HG03175 (cell line): ENCODE measurements around the gene INSL3.
"Not testable (repeated sequence)": the region's sequence is repeated elsewhere in the genome, so short reads cannot be mapped to it uniquely, and the experiment has no call there.

Experiments used
- ATAC-seq: cut with Tn5 transposase; IDR thresholded peaks from one replicate; pipeline ENCODE4 v1.9.1; 2021; ENCODE audit warnings: mild to moderate bottlenecking, moderate library complexity; ENCODE audit not compliant: unreplicated experiment

The INSL3 gene

DNA sequence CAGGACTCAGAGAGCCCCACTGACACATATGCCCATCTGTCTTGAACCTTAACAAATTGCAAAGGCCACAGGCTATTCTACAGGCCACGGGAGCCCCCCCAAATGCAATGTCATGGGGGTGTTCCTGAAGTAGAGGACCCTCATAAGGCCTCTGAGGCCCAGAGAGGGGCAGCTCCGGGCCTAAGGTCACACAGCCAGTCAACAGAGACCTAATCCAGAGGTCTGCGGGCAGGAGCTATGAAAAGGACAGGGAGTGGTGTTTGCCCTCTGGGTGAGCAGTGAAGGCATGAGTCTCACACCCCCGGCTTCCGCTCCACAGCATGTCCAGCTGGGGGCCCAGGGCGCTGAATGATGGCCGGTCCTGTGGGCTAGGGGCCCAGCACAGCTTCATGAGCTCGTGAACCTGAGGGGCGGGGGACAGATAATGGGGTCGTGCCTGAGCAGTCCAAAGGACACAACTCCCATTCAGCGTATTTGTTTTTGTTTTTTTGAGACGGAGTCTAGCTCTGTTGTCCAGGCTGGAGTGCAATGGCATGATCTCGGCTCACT, 5.3 kb upstream of the INSL3 start:
- no peak for ATAC-seq

DNA sequence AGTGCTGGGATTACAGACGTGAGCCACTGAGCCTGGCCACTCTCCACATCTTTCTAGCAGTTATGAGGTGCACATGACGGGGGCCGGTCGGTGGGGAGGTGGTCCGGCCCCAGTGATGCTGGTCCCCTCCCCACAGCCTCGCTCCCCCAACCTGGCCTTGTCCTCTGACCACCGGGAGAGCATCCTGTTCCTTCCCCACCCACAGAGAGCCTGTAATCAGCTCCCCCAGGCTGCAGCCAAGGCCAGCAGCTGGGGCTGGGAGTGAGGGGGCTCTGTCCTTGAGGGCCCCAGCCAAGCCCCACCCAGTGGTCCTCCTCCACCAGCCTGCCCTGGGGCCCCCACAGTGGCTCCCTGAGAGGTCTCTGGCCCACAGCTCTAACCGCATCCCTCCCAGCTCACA, 3.0 kb upstream of the INSL3 start:
- no peak for ATAC-seq

DNA sequence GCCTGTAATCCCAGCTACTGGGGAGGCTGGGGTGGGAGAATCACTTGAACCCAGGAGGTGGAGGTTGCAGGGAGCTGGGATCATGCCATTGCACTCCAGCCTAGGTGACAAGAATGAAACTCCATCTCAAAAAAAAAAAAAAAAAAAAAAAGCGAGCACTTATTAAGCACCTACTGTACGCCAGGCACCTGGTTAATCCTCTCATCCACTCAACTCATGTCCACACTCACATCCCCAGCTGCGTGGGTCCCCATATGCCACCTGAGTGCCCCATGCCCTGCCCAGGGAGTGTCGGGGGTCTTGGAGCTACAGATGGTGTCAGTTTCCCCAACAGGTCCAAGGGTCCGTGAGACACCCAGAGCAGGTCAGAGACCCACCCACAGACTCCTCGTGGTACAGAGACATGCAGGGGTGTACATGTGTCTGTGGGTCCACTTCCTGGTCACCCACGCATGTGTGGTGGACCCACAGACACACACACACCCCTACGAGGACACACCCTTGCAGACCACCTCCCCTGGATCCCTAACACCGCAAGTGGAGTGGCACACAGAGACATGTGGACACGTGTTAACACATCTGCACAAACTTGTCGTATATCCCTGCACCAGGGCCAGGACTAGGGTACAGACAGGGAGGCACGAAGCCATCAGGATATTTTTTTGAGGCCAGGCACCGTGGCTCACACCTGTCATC, 3.5 kb downstream of the INSL3 start:
- no peak for ATAC-seq

DNA sequence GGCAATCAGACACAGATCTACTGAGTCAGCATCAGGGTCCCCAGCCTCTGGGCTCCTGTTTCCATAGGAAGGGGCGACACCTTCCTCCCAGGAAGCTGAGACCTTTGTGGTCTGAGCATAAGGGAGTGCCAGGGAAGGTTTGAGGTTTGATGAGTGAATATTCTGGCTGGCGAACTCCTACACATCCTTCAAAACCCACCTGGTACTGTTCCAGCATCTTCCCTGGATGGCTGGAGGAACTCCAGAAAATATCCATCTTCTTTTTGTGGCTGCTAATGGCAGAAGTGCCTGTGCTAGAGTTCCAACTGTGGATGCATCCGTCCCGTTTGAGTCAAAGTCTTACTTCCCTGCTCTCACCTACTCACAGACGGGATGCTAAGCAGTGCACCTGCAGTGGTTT, 9.2 kb downstream of the INSL3 start:
- ATAC-seq = no peak

DNA sequence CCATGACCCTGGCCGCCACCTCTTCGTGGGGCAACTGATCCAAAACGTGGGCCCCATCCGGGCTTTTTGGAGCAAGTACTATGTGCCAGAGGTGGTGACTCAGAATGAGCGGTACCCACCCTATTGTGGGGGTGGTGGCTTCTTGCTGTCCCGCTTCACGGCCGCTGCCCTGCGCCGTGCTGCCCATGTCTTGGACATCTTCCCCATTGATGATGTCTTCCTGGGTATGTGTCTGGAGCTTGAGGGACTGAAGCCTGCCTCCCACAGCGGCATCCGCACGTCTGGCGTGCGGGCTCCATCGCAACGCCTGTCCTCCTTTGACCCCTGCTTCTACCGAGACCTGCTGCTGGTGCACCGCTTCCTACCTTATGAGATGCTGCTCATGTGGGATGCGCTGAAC, 9.6 kb downstream of the INSL3 start:
- no peak for ATAC-seq

DNA sequence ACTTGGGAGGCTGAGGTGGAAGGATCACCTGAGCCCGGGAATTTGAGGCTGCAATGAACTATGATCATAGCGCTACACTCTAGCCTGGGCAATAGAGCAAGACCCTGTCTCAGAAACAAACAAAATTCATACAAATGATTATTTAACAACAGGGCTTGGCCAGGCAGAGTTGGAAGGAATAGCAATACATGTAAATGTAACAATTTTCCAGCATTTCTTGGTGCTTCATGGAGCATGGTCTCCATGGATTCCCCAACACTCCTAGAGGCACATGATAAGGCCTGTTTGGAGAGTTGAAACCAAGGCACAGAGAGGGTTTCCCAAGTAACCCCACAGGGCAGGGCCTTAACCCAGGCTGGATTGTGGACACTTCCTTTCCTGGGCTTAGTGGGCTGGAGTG, 10.2 kb downstream of the INSL3 start:
- no peak for ATAC-seq

DNA sequence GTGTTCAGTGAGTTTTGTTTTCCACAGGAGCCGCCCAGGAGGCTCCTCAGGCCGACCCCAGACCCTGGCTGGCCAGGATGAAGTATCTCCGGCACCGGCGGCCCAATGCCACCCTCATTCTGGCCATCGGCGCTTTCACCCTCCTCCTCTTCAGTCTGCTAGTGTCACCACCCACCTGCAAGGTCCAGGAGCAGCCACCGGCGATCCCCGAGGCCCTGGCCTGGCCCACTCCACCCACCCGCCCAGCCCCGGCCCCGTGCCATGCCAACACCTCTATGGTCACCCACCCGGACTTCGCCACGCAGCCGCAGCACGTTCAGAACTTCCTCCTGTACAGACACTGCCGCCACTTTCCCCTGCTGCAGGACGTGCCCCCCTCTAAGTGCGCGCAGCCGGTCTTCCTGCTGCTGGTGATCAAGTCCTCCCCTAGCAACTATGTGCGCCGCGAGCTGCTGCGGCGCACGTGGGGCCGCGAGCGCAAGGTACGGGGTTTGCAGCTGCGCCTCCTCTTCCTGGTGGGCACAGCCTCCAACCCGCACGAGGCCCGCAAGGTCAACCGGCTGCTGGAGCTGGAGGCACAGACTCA, 13.5 kb downstream of the INSL3 start:
- ATAC-seq = no peak

DNA sequence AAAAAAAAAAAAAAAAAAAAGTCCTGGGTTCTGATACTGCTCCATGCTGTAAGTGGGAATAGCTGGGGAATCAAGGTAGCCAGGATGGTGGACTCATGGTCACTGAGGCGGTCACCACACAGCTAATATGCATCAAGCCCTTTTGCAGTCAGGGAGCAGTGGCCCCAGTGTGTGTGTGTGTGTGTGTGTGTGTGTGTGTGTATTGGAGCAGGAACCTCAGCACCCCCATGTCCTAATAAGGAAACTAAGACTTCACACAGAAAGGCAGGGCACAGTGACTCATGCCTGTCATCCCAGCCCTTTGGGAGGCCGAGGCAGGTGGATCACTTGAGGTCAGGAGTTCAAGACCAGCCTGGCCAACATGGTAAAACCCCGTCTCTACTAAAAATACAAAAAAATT, 14.4 kb downstream of the INSL3 start:
- no peak for ATAC-seq

DNA sequence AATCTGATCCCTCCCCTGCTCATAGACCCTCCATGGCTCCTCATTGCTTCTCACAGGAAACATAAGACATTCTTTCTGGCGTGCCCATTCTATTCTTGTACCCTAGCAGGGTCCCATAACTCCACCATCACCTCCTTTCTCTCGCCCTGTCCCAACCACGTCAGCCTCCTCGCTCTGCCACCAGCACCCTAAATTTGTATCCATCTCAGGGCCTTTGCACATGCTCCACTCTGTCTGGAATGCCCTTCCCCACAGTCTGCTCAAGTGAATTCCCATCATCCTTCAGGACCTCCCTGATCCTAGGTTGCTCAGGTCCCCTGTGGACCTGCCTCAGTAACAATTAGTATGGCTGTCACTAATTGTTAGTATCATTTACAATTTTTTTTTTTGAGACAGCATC, 15.9 kb downstream of the INSL3 start:
- ATAC-seq = no peak

DNA sequence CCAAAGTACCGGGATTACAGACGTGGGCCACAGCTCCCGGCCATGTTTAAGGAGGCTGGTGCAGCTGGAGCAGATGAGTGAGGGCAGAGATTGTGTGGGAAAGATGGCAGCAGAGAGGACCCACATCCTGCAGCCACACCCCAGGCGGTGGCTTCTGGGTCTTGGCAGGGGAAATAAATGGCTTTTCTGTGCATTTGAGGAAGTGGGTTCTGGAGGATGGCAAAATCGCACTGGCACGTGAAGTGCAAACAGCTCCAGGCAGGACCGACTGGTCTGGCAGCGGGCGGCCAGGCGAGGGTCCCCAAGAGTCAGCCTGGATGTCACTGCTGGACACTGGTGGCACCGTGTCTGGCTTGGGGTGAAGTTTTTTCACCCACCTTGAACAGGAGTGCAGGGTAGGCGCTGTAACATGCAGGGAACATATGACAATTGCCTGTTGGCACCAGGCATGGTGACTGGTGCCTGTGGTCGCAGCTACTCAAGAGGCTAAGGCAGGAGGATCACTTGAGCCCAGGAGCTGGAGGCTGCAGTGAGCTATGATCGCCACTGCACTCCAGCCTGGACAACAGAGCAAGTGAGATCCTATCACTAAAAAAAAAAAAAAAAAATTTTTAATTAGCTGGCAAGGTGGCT, 17.9 kb downstream of the INSL3 start:
- ATAC-seq = no peak

DNA sequence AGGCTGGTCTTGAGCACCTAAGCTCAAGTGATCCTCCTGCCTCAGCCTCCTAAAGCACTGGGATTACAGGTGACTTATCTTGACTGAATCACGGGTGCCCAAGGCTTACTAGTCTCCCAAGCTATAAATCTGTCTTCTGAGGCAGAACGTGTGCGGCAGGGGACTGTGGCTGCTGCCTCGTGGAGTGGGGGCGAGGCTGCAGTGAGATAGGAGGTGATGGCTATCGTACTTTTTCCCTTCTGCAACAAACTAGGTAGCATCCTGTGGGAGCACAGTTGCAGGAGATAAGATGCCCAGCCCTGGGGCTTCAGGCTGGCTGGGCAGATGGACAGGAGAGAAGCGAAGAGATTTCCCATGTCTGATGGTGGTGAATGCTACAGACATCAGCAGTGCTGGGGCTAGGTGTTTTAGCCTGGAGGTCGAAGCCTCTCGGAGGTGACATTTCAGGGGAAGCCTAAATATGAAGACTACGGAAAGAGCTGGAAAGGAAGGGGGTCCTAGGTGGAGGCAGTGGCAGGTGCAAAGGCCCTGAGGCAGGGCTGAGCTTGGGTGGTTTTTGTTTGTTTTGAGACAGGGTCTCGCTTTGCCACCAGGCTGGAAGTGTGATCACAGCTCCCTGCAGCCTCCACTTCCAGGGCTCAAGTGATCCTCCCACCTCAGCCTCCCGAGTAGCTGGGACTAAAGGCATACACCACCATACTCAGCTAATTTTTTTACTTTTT, 19.0 kb downstream of the INSL3 start:
- no peak for ATAC-seq

DNA sequence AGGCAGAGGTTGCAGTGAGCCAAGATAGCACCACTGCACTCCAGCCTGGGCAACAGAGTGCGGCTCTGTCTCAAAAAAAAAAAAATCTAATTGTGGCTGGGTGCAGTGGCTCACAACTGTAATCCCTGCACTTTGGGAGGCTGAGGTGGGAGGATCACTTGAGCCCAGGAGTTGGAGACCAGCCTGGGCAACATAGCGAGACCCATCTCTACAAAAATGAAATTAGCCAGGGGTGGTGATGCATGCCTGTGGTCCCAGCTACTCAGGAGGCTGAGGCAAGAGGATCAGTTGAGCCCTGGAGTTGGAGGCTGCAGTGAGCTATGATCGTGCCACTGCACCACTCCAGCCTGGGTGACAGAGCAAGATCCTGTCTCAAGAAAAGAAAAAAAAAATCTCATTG, 22.7 kb downstream of the INSL3 start:
- ATAC-seq = not testable (repeated sequence)

DNA sequence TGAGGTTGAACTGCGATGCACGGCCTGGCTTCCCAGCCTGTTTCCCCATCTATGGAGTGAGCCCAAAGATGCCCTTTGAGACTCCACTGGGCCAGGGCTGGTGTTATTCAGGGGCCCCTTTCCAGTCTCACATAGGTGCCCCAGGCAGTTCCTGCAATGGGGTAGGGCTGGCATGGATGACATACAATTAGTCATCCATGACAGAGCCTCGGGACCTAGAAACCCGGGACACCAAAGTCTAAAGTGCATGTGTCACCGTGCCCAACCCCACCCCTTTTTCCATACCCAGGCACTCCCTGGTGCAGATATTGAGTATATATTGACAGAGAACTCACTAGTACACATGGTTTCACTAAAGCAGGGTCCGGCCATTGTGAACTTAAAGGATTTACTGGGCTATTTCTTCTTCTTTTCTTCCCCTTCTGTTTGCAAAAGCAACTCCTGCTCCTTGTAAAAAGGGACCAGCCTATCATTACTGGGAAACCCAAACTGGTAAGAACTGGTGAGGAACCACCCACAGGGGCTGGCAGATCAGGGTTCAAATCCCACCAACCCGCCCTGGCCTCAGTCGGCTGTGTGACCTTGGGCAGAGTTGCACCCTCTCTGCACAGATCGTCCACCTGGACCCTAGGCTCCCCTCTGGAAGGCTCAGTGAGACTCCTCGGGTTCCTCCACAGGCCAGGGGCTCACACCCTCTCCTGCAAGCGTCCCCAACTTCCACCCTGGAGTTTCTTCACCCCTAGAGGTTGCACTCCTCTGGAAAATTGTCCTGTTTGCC, 23.7 kb downstream of the INSL3 start:
- ATAC-seq = no peak

DNA sequence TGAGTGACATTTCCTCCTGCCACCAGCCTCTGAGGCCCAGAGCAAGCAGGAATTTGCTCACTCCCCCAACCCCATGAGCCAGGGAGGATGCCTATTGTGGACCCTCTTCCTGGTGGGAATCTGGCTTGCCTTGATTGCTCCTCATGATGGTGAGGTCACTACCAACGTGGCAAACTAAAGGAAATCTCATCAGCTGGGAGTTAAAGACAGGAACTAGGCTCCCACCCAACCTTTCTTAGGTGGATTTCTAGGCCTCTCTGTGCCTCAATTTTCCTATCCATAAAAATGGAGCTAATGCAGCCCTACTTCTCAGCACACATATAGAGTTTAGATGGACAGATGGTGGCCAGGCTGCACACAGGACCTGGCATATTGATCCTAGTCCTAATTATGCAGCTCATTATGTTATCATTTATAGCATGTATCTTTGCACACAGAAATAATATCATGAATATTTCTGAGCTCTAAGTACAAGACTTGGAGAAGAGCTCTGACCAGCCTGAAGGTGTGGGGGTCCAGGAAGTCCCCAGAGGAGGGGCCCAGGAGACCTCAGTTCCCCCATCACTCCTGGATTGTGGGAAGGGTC, 24.4 kb downstream of the INSL3 start:
- ATAC-seq = no peak

DNA sequence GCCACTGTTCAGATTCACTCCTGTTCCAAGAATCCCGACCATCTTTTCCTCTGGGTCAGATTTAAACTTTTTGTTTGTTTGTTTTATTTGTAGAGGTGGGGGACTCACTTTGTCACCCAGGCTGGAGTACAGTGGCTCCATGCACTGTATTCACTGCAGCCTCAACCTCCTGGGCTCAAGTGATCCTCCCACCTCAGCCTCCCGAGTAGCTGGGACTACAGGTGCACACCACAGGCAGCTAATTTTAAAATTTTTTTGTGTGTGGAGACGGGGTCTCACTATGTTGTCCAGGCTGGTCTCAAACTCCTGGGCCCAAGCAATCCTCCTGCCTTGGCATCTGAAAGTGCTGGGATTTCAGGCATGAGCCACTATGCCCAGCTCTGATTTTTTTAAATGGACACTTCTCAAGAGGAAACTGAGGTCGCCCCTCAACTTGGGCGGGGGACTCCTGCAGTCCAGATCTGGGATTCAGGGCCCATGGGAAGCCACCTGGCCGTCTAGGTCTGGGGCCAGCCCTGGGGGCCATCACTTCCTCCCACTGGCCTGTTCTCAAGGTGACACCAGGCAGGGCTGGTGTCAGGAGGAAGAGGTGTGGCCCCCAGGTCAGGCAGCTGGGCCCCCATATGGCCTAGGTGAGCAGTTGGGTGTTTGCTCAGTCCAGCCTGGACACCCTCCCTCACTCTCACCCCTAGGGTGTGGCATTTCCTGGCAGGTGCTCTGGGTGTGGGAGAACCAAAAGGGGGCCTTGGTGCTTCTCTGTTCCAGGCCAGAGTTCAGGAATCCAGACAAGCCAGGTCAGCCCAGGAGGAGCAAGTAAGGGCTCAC, 25.1 kb downstream of the INSL3 start:
- ATAC-seq = no peak

DNA sequence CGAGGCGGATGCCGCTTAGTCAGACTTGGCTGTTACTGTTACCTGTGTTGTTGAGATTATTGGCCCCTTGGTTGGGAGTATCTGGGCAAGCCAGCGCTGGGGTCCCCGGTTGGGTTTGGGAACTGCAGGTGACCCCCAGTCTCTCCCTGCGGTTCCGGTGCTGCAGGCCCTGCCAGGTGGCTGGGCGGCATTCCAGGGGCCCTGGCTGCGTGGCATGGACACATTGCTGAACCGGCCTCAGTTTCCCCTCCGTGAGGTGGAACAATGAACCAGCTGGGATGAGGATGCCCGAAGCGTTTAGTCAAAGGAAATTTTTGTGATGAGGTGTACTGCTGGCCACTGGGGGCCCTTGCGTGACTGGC, 25.8 kb downstream of the INSL3 start:
- ATAC-seq = no peak

DNA sequence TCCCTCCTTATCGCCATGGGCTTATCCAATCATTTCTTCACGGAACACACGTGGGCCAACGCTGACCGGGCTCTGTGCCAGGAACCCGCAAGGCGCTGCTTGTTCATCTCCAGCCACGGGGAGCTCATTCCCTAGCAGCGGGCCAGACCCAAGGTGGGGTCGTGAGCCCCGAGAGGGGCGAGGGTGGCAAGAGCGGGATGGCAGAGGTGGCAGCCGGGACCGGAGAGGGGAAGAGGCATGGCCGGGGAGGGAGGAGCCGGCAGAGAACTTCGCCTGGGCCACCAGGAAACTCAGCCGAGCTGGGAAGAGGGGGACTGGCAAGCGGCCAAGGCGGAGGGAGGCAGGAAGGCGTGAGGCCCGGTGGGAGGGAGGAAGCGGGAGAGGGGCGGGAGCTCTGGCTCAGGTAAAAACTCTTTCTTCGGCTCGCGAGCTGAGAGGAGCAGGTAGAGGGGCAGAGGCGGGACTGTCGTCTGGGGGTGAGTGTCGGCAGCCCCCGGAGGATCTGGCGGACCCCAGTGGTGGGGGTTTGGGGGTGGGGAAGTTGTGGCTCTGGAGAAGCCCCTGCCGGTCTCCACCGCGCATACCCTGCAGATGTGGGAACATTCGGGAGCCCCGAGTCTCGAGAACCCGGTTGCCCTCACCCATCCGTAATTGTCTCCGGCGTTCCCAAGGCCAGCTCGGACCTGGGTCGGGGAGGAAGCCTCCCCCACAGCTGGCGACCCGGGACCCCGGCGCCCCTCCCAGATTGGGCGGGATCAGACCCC, 26.4 kb downstream of the INSL3 start, which contains the start of gene B3GNT3:
TSS of gene B3GNT3 (plus strand) at position 408 of the 764 bp plus-strand sequence. CDS start 12,670 bp downstream, outside the sequence.
- no peak for ATAC-seq

DNA sequence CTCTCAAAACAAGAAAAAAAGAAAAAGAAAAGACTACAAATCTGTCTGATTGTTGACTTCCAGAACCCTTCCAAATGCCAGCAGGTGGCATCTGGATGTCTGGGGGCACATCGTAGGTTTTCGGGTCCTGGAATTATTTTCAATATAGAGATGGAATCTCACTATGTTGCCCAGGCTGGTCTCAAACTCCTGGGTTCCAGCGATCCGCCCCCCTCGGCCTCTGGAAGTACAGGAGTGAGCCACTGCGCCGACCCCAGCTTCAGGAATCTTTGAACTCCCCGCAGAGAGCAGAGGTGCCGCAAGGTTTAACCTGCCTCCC, 26.9 kb downstream of the INSL3 start:
- no peak for ATAC-seq
